GM19438 (cell line): ENCODE results near the gene SEPTIN11.
"Not testable (repeated sequence)": the region's sequence is repeated elsewhere in the genome, so short reads cannot be mapped to it uniquely, and the experiment has no call there.

Experiments
- ATAC-seq: cut with Tn5 transposase; IDR thresholded peaks from one replicate; pipeline ENCODE4 v1.9.1; 2021; ENCODE audit warnings: low read depth; ENCODE audit not compliant: unreplicated experiment

SEPTIN11 gene

DNA sequence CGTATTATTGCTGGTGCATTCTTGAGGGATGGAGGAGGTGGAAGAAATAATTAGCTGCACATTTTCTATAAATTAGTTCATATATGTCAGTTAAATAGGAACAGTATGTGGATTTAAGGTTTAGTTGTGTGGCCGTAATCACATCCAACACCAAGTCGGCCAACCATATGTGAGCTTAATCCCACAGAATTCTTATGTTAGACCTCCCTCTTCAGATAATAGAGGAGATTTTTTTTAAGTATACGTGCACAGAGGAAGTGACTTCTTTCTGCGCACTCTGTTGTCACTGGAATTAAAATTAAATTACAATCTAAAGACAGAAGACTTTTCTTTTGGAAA lies 2.1 kb downstream of the SEPTIN11 start:
- ATAC-seq: no peak

DNA sequence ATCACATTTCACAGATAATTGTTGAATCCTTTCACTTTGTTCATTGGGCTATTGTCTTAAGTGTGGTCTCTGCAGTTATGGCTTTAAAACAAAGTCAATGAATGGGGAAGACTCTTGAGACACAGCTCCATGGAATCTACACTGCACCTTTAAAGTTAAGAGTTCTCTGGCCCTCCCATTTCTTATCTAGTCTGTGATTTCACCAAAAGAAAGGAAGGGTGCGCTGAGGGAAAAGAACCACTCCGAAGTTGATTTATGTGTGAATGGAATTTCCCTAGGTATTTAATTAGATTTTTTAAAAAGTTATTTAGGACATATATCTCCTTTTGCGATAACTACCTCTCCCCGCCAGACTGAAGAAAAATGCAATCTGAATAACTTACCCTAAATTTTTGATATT lies 2.5 kb downstream of the SEPTIN11 start:
- no peak for ATAC-seq

GRCh38 chr4:76952656-76953582 lies 3.4 kb downstream of the SEPTIN11 start:
- ATAC-seq: no peak

- ATAC-seq: no peak
These were observed 4.4 kb downstream of the SEPTIN11 start for GRCh38 chr4:76953956-76954355.

- ATAC-seq: no peak
These were observed 4.9 kb downstream of the SEPTIN11 start for GRCh38 chr4:76954489-76954888.

DNA sequence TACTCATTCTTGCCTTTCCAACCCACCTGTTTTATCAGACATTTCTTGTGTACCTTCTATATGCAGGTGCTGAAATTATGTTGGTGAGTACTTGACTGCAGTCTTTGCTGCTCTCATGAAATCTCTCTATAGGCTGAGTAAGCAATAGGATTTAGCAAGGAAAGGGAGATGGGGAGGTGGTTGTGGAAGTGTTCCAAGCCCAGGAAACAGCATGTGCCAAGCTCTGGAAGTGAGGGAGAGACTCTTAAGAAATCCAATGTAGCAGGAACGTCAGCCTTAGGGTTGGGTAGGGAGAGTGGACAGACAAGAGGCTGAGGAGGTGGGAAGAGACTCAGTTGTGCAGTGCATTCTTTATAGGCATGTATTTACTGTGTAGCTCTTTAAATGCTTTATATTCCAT lies 5.6 kb downstream of the SEPTIN11 start:
- no peak for ATAC-seq

DNA sequence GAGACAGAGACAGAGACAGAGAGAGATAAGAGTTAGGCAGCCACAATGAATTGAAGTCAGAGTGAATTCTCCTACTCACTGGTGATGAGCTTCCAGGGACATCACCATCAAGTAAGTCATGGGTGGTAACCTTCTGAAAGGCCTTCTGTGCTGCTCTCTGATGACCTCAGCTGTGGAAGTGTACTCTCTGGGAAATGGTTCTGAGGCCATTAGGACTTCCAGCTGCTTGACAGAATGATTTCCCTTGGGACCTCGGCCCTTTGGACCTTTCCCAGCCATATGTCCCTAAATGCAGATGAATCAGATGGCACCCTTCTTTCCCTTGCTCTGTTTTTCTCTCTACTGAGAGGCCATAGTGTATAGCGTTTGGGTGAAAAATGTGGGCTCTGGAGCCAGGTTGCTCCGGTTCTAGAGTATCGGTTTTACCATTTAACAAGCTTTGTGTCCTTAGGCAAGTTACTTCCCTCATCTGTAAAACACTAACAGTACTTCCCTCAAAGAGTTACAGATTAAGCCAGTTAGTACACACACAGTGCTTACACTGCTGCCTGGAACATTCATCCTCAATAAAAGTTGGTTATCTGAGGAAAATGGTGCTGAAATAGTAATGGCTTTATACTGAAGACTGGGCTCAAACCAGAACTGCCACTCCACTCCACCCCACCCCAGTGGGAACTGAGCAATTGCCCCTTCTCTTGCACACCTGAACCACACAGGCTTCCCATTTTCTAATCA lies 7.6 kb downstream of the SEPTIN11 start:
- no peak for ATAC-seq

DNA sequence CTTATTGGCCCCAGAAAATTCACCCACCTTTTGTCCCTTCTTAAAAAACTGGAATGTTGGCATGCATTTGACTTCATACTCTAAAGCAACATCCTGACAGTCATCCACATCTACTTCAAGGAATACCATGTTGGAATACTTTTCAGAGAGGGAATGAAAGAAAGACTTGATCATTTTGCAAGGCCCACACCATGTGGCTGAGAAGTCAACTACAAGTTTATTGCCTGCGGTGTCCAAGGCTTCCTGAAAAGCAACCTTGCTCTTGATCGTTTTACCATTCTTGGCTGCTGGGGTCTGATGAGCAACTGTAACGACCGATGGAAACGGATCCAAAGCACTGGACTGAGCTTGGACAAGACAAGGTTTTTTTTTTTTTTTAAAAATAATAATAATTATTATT lies 9.3 kb downstream of the SEPTIN11 start:
- ATAC-seq: no peak

- ATAC-seq: no peak
These were observed 10.5 kb downstream of the SEPTIN11 start for GRCh38 chr4:76960014-76960413.

DNA sequence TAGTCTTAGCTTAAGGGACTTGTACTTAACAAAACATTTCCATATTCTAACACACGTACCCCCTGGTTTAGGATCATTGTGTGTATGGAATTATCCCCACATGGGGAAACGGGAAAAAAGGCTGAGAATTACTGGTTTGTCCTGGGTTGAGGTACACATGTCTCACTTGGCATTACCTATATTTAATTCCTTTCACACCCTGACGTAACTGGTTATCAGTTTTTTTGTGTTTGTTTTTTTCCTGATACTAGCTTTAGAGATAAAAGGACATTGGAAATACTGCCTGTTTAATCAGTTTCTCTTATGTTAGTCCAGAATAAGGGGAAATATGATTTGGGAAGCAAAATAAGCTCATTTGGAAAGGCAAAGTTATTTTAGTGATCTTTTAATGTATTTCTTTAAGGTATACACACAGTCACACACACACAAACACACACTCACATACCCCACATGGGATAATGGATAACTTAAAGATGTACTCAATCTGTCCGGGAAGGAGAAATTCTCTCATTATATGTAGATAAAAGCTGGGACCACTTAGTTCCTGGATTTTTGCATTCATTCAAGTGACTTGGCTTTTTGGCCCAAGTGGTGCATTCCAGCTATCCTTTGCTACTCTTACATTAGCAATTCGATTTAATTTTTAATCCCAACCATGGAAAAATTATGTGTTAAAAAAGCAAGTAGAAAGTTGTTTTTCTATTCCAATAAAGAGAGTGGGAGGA lies 13.0 kb downstream of the SEPTIN11 start:
- ATAC-seq: no peak

DNA sequence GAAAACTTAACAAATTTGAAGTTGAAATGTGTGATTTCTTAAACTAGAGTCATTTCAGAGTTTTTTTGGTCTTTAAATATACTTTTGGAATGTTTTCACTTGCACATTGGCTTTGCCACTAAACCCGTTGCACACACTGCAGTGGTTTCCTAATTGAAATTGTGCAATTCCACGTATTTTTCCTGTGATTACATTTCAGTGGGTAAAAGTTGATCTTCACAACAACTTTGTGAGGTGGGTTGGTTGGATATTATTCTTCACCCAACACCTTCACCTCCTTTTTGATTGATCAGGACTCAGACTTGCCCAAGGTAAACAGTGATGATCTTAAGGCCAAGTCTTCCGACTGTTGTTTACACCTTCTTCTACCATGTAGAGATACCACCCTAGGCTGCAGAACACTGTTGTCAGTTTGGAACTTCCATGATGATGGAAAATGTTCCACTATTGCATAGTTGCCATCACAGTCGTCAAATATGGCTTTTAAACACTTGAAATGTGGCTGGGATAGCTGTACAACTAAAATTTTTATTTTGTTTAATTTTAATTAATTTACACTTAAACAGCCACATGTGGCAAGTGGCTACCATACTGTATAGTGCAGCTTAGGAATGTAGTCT lies 13.7 kb downstream of the SEPTIN11 start:
- no peak for ATAC-seq

DNA sequence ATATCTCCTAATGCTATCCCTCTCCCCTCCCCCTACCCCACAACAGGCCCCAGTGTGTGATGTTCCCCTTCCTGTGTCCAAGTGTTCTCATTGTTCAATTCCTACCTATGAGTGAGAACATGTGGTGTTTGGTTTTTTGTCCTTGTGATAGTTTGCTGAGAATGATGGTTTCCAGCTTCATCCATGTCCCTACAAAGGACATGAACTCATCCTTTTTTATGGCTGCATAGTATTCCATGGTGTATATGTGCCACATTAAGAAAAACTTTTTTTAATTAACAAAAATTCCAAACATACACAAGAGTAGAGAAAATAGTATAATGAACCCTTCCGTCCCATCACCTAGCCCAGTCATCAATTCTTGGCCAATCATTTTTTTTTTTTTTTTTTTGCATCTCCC lies 14.4 kb downstream of the SEPTIN11 start:
- not testable (repeated sequence) for ATAC-seq

DNA sequence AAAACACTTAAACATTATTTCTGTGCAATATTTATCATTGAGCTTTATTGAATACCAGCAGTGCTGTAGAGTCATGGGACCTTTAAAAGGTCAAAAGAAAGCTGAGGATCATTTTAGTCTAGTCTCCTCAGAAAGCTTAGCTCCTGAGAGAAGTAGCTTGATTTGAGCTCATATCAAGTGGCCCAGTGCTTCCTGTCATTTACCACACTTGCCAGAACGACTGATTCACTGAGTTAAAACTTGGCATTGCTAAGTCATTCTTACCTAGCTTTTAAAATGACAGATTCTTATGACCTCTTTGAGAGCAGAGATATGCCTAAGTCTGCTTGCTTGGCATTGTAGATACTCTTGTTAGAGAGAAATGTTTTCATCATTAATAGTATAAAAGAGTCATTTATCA lies 15.2 kb downstream of the SEPTIN11 start:
- ATAC-seq: no peak

- ATAC-seq: no peak
These were observed 16.5 kb downstream of the SEPTIN11 start for GRCh38 chr4:76965866-76966579.

DNA sequence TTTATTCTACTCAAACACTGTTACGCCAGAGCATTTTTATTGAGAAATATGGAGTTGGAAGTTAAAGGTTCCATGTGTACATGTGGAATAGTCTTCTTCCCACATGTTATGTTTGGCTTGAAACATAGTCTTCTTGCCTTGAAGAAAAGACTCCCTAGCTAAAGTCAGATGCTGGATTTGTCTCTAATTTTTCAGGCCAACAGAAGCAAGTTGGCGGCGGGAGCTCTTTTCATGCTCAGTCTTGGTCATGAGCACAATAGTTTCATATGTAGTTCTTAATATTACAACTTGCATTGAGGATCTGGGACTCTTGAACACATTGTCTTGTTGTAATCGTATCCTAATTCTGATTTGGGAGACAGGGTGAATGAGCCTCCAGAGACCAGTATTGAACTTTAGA lies 19.4 kb downstream of the SEPTIN11 start:
- no peak for ATAC-seq

DNA sequence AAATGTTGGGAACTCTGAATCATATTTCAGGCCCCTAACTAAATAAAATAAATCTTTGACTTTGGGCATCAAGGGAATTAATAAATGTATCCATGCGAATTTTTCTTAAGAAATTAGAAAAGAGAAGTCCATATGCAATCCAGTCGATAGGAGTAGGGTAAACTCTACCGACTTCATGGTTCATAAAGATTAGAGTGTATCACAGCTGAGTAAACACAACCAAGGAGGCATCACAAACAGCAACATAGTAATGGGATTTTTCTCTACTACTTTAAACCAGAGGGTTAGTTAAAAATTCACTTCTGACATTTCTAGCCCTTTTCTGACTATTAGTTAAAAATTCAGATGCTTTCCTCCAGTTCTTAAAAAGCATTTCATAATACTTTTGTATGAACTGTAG lies 19.9 kb downstream of the SEPTIN11 start:
- no peak for ATAC-seq

GRCh38 chr4:76969941-76970529 lies 20.5 kb downstream of the SEPTIN11 start:
- no peak for ATAC-seq

GRCh38 chr4:76972306-76972705 lies 22.8 kb downstream of the SEPTIN11 start:
- ATAC-seq: no peak

- no peak for ATAC-seq
These were observed 24.6 kb downstream of the SEPTIN11 start for GRCh38 chr4:76974150-76974549.

GRCh38 chr4:76977113-76977512 lies 27.6 kb downstream of the SEPTIN11 start:
- no peak for ATAC-seq
